ENCODE data around the gene ATP8A1. TPM values are rescaled to one million over a fixed set of nuclear protein-coding genes. Genes with fewer than 3 reads are reported as not detected.

ATP8A1 gene
- total RNA-seq, 2 donors from 2014 or later: 20.5 to 52.9 TPM

GRCh38 chr4:42627885-42628646 is 28.8 kb downstream of the ATP8A1 start:
- peak overlapping the region; percentile 64 for H3K4me3 Mint-ChIP-seq
- ATAC-seq (peak; percentile 82 to 83), DNase-seq (ENCODE audit: low spot score) (no peak)
- H3K27me3 Mint-ChIP-seq: no peaks in the 10 kb centered on the region
- H3K27ac Mint-ChIP-seq: peak overlapping the region; percentile 78 to 88
- peaks cover 51 to 60% of the 10 kb centered on the region in 2 donors for H3K4me1 Mint-ChIP-seq (ENCODE audit: low read depth in 2 of 2)
- H3K36me3 Mint-ChIP-seq: peaks cover 9% of the 10 kb centered on the region
- peaks cover 4% of the 10 kb centered on the region for H3K9me3 Mint-ChIP-seq

DNA sequence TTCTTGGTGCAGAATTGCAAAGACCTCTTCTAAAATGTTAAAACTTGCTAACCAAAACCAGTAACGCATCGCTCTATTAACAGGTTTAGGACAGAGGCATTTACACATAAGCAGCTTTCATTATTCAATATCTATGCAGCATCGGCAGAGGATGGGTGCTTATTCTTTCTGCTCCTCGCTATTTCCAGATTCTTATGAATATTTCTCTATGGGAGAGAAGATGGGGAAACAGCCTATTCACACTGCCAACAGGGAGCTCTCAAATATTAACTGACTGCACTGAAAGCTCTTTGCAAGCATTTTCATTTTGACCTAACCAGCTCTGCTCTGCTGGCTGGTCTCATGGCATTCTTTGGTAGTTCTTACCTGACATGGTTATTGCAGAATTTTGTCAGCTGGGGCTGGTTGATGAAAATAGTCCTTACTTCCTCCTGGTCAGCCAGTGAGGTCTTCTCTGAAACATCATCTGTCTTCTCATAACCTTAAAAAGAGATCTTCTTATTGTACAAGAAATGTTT is 30.2 kb downstream of the ATP8A1 start:
- peak overlapping the region; percentile 78 to 88 for H3K27ac Mint-ChIP-seq
- ATAC-seq: no peak

GRCh38 chr4:42625329-42625728 is 31.6 kb downstream of the ATP8A1 start:
- no peak overlapping the region for H3K4me3 Mint-ChIP-seq
- H3K36me3 Mint-ChIP-seq: peaks cover 5% of the 10 kb centered on the region
- H3K27me3 Mint-ChIP-seq: no peaks in the 10 kb centered on the region
- H3K4me1 Mint-ChIP-seq (ENCODE audit: low read depth in 2 of 2): peaks cover 32 to 34% of the 10 kb centered on the region in 2 donors
- H3K9me3 Mint-ChIP-seq: no peaks in the 10 kb centered on the region
- no peak overlapping the region for H3K27ac Mint-ChIP-seq
- DNase-seq (ENCODE audit: low spot score): no peak
- ATAC-seq: no peak

More for the DNA sequence above, 30.2 kb downstream of the ATP8A1 start:
- Mint-ChIP-seq H3K4me3 (peak overlapping the region; percentile 64), H3K4me1 (ENCODE audit: low read depth in 2 of 2) (peaks cover 42 to 48% of the 10 kb centered on the region in 2 donors), H3K9me3 (peaks cover 2% of the 10 kb centered on the region), H3K27me3 (no peaks in the 10 kb centered on the region), H3K36me3 (peaks cover 8% of the 10 kb centered on the region)
- no peak for DNase-seq (ENCODE audit: low spot score)

DNA sequence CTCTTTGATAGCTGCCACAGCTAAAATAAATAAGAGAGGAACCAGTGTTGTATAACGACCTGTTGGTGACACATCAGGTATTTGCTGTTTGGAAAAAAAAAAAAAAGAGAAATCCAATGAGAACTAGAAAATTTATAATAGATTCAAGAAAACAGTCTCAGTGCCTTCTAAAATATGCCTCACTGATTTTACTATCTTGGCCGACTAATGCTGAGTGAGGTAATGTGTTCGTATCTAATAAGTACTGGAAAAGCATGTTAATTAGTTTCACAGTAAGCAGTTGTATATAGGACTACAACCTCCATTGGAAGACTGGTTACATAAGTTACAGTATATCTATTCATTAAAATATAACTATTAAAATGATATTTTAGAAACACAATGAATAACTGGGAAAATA is 32.4 kb downstream of the ATP8A1 start:
- DNase-seq (ENCODE audit: low spot score): no peak
- H3K27ac Mint-ChIP-seq: no peak overlapping the region

GRCh38 chr4:42618023-42618422 is 38.9 kb downstream of the ATP8A1 start:
- H3K4me1 Mint-ChIP-seq (ENCODE audit: low read depth in 2 of 2): peaks cover 8 to 9% of the 10 kb centered on the region in 2 donors
- ATAC-seq (no peak), DNase-seq (ENCODE audit: low spot score) (no peak)
- no peak overlapping the region for H3K27ac Mint-ChIP-seq
- H3K36me3 Mint-ChIP-seq: peaks cover 7% of the 10 kb centered on the region
- no peaks in the 10 kb centered on the region for H3K9me3 Mint-ChIP-seq
- no peak overlapping the region for H3K4me3 Mint-ChIP-seq
- H3K27me3 Mint-ChIP-seq: no peaks in the 10 kb centered on the region

More for the DNA sequence above, 32.4 kb downstream of the ATP8A1 start:
- H3K27me3 Mint-ChIP-seq: no peaks in the 10 kb centered on the region
- no peak overlapping the region for H3K4me3 Mint-ChIP-seq
- H3K4me1 Mint-ChIP-seq (ENCODE audit: low read depth in 2 of 2): peaks cover 31 to 33% of the 10 kb centered on the region in 2 donors
- no peaks in the 10 kb centered on the region for H3K9me3 Mint-ChIP-seq
- peaks cover 5% of the 10 kb centered on the region for H3K36me3 Mint-ChIP-seq
- ATAC-seq: no peak

DNA sequence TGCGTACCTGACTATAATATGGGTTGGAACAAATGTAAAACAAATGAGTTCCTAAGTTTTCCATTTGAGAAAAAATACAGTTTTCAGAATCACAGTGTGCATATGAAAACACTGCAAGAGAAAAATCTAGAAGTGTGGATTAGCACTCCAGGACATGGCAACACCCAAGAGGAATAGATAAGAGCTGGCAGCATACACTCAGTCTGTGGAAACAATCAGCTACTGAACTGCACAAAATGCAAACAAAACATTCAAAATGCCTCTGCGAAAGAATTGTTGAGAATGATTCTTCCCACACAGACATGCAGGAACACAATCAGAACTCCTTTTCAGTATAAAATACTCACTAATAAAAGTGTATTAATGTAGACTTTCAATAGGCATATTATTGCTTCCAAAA is 39.9 kb downstream of the ATP8A1 start:
- Mint-ChIP-seq H3K27ac (no peak overlapping the region), H3K4me3 (no peak overlapping the region), H3K9me3 (no peaks in the 10 kb centered on the region), H3K4me1 (ENCODE audit: low read depth in 2 of 2) (peaks cover 8 to 9% of the 10 kb centered on the region in 2 donors), H3K27me3 (no peaks in the 10 kb centered on the region), H3K36me3 (peaks cover 7% of the 10 kb centered on the region)
- no peak for ATAC-seq
- no peak for DNase-seq (ENCODE audit: low spot score)

GRCh38 chr4:42616572-42616971 is 40.3 kb downstream of the ATP8A1 start:
- ATAC-seq (no peak), DNase-seq (ENCODE audit: low spot score) (no peak)
- no peak overlapping the region for H3K4me3 Mint-ChIP-seq
- H3K4me1 Mint-ChIP-seq (ENCODE audit: low read depth in 2 of 2): peaks cover 8 to 9% of the 10 kb centered on the region in 2 donors
- H3K27me3 Mint-ChIP-seq: no peaks in the 10 kb centered on the region
- H3K36me3 Mint-ChIP-seq: peaks cover 7% of the 10 kb centered on the region
- H3K9me3 Mint-ChIP-seq: no peaks in the 10 kb centered on the region
- H3K27ac Mint-ChIP-seq: no peak overlapping the region

DNA sequence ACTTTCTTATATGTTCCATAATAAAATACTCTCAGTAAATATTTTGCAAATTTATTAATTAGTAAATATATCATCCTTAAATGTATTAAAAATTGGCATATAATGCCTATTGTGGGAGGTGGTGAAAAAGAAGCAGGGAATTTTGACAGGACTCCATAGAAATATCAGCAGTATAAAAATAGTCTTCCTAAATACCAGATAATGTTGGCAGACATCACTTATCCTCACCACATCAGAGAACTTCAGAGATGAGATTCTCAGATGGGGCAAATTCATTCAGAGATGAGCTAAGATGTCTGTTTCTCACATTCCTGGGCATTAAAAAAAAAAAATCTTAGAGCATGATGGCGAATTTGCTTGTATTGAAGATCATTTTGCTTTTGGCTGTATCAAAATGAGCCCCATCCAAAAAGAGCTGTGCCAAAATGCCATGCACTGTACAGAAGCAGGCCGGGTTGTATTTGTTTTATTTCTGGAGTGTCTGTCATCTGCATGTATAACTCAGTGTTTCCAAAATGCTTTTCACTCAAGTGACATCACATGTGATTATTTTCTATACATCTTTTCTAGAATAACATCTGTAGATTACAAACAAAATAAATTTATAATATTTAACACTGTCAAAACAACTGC is 41.7 kb downstream of the ATP8A1 start:
- ATAC-seq: no peak
- no peaks in the 10 kb centered on the region for H3K9me3 Mint-ChIP-seq
- H3K4me3 Mint-ChIP-seq: no peak overlapping the region
- no peak for DNase-seq (ENCODE audit: low spot score)
- H3K27ac Mint-ChIP-seq: no peak overlapping the region
- peaks cover 10 to 16% of the 10 kb centered on the region in 2 donors for H3K4me1 Mint-ChIP-seq (ENCODE audit: low read depth in 2 of 2)
- peaks cover 14% of the 10 kb centered on the region for H3K36me3 Mint-ChIP-seq
- H3K27me3 Mint-ChIP-seq: no peaks in the 10 kb centered on the region

GRCh38 chr4:42612898-42613297 is 44.0 kb downstream of the ATP8A1 start:
- Mint-ChIP-seq H3K36me3 (peaks cover 21% of the 10 kb centered on the region), H3K27ac (no peak overlapping the region), H3K4me1 (ENCODE audit: low read depth in 2 of 2) (peaks cover 12 to 20% of the 10 kb centered on the region in 2 donors), H3K4me3 (no peak overlapping the region), H3K27me3 (no peaks in the 10 kb centered on the region), H3K9me3 (no peaks in the 10 kb centered on the region)
- ATAC-seq: no peak
- no peak for DNase-seq (ENCODE audit: low spot score)

GRCh38 chr4:42610941-42611340 is 46.0 kb downstream of the ATP8A1 start:
- peaks cover 22% of the 10 kb centered on the region for H3K36me3 Mint-ChIP-seq
- no peak for DNase-seq (ENCODE audit: low spot score)
- peaks cover 10 to 19% of the 10 kb centered on the region in 2 donors for H3K4me1 Mint-ChIP-seq (ENCODE audit: low read depth in 2 of 2)
- H3K27me3 Mint-ChIP-seq: no peaks in the 10 kb centered on the region
- no peak for ATAC-seq
- H3K27ac Mint-ChIP-seq: no peak overlapping the region
- no peaks in the 10 kb centered on the region for H3K9me3 Mint-ChIP-seq
- no peak overlapping the region for H3K4me3 Mint-ChIP-seq

DNA sequence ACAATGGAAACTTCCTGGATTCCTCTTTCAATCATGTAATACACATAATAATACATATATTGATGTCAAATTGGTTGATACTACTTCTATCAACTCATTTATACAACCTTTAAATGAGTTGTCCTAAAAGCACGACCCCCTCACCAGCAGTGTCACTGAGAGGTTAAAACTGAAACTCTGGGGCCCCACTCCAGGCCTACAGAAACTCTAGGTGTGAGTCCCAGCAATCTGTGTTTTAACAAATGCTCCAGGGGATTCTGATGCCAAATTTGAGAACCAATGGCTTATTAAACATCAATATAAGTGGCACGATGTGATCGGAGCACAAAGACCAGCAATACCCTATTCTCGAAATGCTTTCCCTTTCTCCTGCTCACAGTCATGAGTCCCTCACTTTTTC is 47.9 kb downstream of the ATP8A1 start:
- H3K4me1 Mint-ChIP-seq (ENCODE audit: low read depth in 2 of 2): peaks cover 17 to 28% of the 10 kb centered on the region in 2 donors
- H3K4me3 Mint-ChIP-seq: peak overlapping the region; percentile 21
- H3K36me3 Mint-ChIP-seq: peaks cover 21% of the 10 kb centered on the region
- DNase-seq (ENCODE audit: low spot score): no peak
- peak overlapping the region in 1 of 2 donors; percentile 29 for H3K27ac Mint-ChIP-seq
- H3K9me3 Mint-ChIP-seq: no peaks in the 10 kb centered on the region
- no peaks in the 10 kb centered on the region for H3K27me3 Mint-ChIP-seq
- peak in 1 of 2 donors; percentile 55 for ATAC-seq

DNA sequence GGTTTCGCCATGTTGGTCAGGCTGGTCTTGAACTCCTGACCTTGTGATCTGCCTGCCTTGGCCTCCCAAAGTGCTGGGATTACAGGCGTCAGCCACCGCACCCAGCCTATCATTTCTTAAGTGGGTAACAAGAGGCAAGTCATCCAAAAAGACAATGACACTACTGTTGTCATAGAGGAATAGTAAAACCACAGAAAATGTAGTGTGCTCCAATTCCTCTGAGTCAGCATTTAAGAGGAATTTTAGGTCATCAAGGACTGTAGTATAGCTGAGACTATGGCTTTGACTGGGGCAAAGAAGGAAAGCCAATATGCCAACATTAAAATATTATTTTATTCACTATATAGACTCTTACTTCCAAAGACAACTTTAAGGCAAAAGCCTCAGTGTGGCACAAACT is 48.4 kb downstream of the ATP8A1 start:
- Mint-ChIP-seq H3K4me3 (no peak overlapping the region), H3K27me3 (no peaks in the 10 kb centered on the region), H3K27ac (no peak overlapping the region), H3K9me3 (no peaks in the 10 kb centered on the region), H3K36me3 (peaks cover 21% of the 10 kb centered on the region), H3K4me1 (ENCODE audit: low read depth in 2 of 2) (peaks cover 20 to 33% of the 10 kb centered on the region in 2 donors)
- no peak for DNase-seq (ENCODE audit: low spot score)
- no peak for ATAC-seq

GRCh38 chr4:42607011-42607726 is 49.7 kb downstream of the ATP8A1 start:
- Mint-ChIP-seq H3K9me3 (no peaks in the 10 kb centered on the region), H3K36me3 (peaks cover 21% of the 10 kb centered on the region), H3K4me1 (ENCODE audit: low read depth in 2 of 2) (peaks cover 20 to 36% of the 10 kb centered on the region in 2 donors), H3K27ac (no peak overlapping the region), H3K27me3 (no peaks in the 10 kb centered on the region), H3K4me3 (no peak overlapping the region)
- DNase-seq (ENCODE audit: low spot score) (no peak), ATAC-seq (peak in 1 of 2 donors; percentile 58)

All from natural killer cell treated with Interleukin-12 subunit alpha and Interleukin-12 subunit beta and Interleukin-15 and Interleukin-18, amount 100 ng/mL, for 72 hours (primary cell).